ENCODE measurements around the gene ASAP2.

Gene ASAP2

DNA sequence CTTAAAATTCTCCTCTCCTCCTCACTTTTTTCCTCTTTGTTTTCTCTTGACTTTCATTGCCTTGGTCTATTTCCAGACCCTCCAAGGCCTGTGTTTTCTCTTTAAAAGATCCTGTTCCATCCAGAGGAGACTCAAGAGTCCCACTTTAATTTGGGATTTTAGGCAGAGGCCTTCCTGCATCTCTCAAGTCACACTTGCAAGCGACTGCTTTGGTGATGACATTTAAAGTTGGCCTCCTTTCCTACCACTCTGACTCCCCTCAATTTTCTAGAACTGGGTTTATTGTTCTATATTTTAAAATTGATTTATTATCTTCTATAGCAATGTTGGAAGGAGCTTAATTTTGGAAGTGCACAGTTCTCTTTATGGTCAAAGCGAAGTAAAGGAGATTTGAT, 16.3 kb downstream of the ASAP2 start:
- TF ChIP-seq, protein P1, sequence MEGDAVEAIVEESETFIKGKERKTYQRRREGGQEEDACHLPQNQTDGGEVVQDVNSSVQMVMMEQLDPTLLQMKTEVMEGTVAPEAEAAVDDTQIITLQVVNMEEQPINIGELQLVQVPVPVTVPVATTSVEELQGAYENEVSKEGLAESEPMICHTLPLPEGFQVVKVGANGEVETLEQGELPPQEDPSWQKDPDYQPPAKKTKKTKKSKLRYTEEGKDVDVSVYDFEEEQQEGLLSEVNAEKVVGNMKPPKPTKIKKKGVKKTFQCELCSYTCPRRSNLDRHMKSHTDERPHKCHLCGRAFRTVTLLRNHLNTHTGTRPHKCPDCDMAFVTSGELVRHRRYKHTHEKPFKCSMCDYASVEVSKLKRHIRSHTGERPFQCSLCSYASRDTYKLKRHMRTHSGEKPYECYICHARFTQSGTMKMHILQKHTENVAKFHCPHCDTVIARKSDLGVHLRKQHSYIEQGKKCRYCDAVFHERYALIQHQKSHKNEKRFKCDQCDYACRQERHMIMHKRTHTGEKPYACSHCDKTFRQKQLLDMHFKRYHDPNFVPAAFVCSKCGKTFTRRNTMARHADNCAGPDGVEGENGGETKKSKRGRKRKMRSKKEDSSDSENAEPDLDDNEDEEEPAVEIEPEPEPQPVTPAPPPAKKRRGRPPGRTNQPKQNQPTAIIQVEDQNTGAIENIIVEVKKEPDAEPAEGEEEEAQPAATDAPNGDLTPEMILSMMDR (IDR thresholded peaks at IDR 0.05; ENCODE audit: control insufficient read depth, insufficient read depth, low read depth, low read length, missing control alignments), result no peak
- no peak for DNase-seq (ENCODE audit: low read depth)
- H3K4me3 ChIP-seq (ENCODE audit: control insufficient read depth, low read depth, low read length), result no peak overlapping the region

DNA sequence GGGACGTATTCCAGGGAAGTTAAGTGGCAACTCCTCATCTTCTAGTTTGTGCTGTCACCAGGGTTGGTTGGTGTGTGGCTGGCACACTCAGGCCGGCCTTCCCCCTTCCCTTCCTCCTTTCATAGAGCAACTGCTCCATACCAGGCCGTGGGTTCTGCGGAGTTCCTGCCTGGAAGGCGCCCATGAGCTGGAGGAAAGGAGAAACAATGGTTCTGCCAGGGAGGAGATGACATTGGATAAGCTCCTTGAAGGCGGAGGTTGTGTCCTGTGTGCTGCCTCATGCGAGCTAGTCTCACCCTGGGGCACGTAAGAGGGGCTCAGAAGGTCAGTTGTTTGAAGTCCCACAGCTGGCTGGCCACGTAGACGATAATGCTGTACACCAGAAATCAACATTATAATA, 19.2 kb downstream of the ASAP2 start:
- DNase-seq (ENCODE audit: low read depth), result no peak
- TF ChIP-seq, protein P1 (IDR thresholded peaks at IDR 0.05; ENCODE audit: control insufficient read depth, insufficient read depth, low read depth, low read length, missing control alignments), result no peak
- no peak overlapping the region for H3K4me3 ChIP-seq (ENCODE audit: control insufficient read depth, low read depth, low read length)

DNA sequence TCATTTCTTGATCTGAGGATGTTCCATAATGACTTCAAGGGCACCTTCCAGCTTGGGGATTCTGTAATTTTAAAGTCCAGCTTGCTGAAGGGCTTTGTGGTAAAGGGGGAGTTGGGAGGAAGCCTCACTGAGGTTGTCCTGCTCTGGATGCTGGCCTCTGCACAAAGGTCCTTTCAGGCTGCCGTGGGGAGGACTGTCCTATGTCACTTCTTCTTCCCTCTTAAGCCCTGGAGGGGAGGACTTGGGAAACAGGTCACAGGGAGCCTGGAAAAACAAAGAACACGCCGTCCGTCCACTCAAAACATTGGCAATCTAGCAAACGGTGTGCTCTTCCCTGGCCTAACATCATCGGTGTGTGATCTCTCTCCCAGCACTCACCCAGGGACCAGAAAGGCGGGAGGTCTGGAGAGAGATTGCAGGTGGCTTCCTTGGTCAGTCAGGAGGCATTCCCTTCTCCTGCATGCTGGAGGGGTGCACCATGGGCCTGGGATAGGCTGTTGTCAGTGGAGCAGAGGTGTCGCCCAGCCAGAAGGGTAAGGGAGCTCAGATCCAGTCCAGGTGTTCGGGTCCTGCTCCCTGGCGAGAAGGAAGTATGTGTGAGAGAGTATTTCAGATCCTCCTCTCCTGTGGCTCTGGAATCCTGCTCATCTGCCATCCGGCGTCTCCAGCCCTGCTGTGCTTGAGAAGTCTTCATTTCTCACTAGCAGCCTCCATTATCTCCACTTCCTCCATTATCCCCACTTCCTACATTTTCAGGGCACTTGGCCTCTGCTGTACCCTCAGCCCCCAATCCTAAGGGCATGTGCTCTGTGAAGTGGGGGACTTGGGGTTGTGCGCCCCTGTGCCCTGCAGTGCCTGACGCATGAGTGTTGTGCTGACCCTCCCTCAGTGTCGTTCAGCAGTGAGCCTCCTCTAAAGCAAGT, 20.1 kb downstream of the ASAP2 start:
- no peak for DNase-seq (ENCODE audit: low read depth)
- no peak overlapping the region for H3K4me3 ChIP-seq (ENCODE audit: control insufficient read depth, low read depth, low read length)
- TF ChIP-seq, protein P1 (IDR thresholded peaks at IDR 0.05; ENCODE audit: control insufficient read depth, insufficient read depth, low read depth, low read length, missing control alignments), result no peak

DNA sequence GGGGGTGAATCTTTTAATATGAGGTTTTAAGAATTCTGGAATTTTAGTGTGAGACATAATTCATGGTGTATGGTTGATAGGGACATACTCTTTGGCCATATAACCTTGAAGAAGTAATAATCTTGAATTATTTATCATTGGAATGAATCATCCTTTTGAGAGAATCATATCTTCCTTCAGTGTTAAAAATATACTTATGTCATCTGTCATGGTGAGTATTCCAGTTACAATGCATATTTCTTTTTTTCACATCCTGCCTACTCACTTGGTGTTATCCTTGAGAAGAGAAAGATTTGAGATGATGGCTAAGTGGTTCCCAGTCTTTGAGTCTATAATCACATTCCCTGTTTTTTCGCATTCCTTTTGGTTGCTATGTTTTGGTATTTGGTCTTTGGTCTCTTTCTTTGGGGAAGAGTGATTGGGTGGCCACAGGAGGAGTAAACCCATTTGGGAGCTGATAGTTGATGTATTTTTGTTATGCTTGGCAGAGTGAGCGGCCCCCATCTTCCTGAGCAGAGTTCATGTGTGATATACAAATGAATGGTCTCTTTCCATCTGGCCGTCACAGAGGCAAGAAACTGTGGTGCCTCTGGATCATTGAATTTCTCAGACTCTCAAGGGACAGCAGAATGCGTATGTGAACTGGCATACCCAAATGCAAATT, 21.6 kb downstream of the ASAP2 start:
- DNase-seq (ENCODE audit: low read depth), result no peak
- H3K4me3 ChIP-seq (ENCODE audit: control insufficient read depth, low read depth, low read length), result no peak overlapping the region
- TF ChIP-seq, protein P1 (IDR thresholded peaks at IDR 0.05; ENCODE audit: control insufficient read depth, insufficient read depth, low read depth, low read length, missing control alignments), result no peak

DNA sequence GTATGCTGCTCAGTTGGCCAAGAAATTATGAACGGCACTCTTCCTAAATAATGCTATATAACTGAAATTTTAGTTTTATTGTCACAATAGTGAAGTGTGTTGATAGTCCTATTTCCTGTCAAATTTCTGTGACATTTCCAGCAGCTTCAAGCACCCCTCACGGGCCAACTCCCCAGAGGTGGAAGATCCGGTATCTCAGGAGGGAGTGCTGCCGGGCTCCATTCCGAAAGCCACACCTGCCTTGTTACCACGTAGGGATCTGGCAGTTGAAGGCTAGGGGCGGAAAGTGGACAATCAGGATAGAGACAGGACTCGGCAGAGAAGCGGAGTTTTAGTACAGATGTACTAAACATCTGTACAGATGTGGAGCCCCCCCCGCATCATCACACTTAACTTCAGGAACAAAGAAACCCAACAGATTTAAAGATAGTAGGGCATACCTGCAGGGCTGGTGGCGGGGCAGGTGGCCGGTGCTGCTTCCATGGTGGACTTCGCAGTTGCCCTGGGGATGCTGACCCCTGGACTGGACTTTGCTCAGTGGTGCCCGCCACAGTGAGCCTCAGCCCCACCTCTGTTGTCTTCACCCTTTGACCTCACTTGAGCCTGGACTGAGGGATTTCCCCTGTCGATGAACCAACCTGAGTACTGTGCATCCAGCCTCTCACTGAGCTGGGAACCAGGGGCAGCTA, 22.3 kb downstream of the ASAP2 start:
- DNase-seq (ENCODE audit: low read depth), result no peak
- TF ChIP-seq, protein P1 (IDR thresholded peaks at IDR 0.05; ENCODE audit: control insufficient read depth, insufficient read depth, low read depth, low read length, missing control alignments), result no peak
- H3K4me3 ChIP-seq (ENCODE audit: control insufficient read depth, low read depth, low read length), result no peak overlapping the region

DNA sequence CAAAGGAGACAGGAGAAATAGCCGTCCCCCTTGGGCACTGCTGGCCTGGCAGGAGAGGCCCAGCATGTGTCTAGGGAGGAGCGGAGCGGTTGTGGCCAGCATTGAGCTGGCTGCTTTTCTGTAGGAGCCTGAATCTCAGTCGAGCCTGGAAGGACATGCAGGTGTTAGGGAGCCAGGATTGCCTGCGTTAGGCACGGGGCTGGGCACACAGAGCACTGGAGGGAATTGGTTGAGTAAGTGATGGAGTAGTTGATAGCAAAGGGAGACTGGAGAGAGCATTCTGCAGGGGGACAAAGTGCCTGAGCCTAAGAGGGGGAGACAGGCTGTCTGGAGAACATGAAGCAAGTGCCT, 22.8 kb downstream of the ASAP2 start:
- no peak for DNase-seq (ENCODE audit: low read depth)
- TF ChIP-seq, protein P1 (IDR thresholded peaks at IDR 0.05; ENCODE audit: control insufficient read depth, insufficient read depth, low read depth, low read length, missing control alignments), result no peak
- no peak overlapping the region for H3K4me3 ChIP-seq (ENCODE audit: control insufficient read depth, low read depth, low read length)
